Endometrium (tissue), 2 donors: ENCODE results near the gene JARID2.

ENCODE experiments used
- FAIRE-seq: peaks from 2 replicates; lab custom pipeline; 2012; peaks lifted over from hg19 to GRCh38; lab: Jason Lieb, UNC
- donor health status: control.
- donor health status: control.

JARID2 gene

DNA sequence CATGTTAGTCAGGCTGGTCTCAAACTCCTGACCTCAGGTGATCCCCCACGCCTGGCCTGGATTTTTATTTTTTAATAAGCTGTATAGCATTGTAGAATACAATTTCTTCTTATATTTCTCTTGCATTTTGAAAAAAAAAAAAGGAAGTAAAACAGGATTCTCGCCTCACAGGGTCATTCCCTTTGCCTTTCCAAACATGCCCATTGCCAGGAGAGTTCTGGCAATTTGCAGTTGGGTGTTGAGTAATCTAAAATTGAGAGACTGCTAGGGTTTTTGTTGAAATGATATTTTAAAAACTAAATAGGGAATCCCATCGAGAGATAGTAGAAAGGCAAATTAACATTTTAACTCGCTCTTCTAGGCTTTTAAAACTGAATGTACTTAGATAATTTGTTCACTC, 196.1 kb downstream of the JARID2 start:
- FAIRE-seq = no peak

GRCh38 chr6:15442467-15442866, 196.6 kb downstream of the JARID2 start:
- no peak for FAIRE-seq

DNA sequence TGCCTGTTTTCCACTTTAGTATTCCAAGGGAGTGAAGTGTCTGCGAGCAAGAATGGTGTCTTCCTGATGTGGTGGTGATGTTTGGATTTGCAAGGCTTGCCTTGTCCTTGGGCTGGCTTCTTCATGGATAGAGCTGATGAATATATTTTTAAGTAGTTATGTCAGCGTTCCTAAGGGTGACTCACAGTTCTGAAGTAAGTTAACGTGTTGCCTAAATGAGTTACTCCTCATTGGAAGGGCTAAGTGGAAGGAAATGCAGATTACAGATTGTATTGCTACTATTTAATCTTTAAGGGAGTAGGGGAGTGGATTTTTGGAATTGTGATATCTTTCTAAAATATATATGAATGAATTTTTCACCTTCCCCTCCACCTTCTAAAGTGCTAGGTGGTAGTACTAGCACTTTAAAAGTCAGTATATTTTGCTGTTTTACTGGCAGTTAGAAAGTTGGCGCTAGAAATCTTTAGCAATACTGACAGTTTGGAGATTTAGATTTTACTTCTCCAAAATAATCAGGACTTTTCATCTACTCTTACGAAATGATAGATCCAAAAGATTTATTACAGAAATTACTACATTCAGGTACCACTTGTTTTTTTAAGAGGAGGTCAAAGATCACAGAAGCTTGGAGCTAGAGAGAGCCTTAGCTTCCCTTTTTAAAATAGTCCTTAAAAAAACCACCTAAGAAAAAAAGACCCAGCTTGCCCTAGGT, 197.4 kb downstream of the JARID2 start:
- FAIRE-seq = no peak

DNA sequence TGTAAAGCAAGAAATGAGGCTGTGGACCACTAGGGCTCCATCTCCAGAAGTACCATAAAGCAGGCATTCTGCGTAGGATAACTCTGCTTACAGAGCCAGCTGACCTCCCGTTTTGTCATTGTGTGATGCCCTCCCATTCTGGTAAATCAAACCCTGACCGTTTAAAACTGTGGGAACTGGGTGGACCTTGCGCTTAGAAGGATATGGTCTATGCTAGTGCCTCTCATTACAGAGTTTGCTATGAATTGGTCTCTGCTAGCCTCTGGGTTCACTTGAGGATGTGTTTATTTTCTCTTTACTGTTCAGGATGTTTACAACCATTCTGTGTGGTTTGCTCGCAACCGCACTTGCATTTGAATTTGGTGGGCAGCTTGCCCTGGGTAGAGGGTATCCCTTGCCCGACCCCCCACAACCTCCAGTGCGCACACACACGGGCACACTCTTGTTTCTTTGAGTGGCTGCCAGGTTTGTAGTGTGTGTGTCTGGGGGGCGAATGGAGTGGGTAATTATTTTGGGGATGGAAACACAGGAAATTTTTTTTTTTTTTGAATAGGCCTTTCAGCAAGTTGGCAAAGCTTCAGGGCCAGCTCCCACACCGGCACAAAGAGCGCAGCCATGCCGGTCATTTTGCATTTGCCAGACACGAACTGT, 198.3 kb downstream of the JARID2 start:
- FAIRE-seq = no peak

DNA sequence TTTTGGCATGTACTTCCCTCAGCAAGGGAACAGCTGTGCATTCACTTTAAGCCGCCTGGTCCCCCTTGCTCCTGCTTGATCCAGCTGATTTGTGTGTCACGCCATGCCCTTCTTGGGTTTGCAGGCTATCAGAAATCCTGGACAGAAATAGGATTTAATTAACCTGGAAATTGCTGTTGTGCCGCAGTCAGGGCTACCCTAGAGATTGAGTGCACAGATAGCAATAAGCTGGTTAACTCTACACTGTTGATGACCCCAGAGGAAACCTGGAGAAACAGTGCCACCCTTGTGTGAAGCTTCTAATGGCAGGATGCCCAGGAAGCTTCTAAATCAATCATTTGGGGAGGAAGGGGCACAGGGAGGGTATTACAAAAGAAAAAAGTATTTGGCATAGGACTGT, 199.0 kb downstream of the JARID2 start:
- FAIRE-seq = no peak

GRCh38 chr6:15447546-15448267, 201.8 kb downstream of the JARID2 start:
- FAIRE-seq = no peak

- no peak for FAIRE-seq
Measured at GRCh38 chr6:15449011-15449410, 203.1 kb downstream of the JARID2 start.

GRCh38 chr6:15451738-15452137, 205.9 kb downstream of the JARID2 start:
- no peak for FAIRE-seq

GRCh38 chr6:15452182-15452941, 206.5 kb downstream of the JARID2 start:
- FAIRE-seq = no peak

- no peak for FAIRE-seq
Measured at GRCh38 chr6:15453186-15453585, 207.3 kb downstream of the JARID2 start.

- FAIRE-seq = no peak
Measured at GRCh38 chr6:15453622-15454021, 207.8 kb downstream of the JARID2 start.

- no peak for FAIRE-seq
Measured at GRCh38 chr6:15456422-15456821, 210.6 kb downstream of the JARID2 start.

DNA sequence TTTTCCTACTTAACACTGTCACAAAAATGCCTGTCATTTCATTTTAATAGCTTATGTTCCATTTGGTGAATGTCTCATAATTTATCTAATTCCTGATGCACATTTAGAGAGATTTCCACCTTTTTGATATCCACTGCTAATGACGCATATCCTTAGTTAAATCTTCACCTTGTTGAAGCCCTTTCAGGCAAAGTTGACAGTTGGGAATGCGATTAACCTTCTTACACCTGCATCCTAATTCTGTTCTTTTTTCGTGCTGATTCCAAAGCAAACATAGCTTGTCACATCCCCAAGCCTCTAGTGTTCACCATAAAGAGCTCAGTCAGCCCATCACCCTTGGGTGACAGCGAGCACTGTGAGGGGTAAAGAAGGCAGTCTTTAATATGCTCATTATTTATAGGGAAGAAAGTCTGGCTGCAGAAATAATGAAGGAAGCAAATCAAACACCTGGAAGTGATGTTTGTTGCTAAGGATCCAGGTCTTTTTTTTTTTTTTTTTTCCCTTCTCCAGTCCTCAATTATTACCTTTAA, 211.3 kb downstream of the JARID2 start:
- no peak for FAIRE-seq

DNA sequence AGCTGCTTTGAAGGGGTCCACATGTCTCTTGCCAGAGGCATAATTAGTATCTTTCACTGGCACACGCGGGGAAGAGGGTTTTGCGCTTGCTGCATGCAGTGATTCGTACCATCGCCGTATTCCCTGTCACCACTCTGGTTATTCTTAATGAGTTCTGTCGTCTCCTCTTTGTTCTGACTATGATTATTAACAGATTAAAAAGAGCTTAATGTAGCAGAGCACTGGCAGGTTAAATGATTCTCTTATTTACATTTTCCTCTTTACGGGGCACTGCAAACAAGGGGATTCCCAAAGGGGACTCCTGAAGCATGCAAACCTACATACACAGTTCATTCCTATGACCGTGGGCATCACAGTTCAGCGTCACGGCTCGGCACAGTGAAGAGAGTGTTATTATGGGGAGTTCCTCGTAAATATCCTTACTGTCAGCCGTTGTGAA, 212.2 kb downstream of the JARID2 start:
- no peak for FAIRE-seq

GRCh38 chr6:15460110-15460727, 214.3 kb downstream of the JARID2 start:
- no peak for FAIRE-seq

GRCh38 chr6:15461127-15461944, 215.5 kb downstream of the JARID2 start:
- no peak for FAIRE-seq

DNA sequence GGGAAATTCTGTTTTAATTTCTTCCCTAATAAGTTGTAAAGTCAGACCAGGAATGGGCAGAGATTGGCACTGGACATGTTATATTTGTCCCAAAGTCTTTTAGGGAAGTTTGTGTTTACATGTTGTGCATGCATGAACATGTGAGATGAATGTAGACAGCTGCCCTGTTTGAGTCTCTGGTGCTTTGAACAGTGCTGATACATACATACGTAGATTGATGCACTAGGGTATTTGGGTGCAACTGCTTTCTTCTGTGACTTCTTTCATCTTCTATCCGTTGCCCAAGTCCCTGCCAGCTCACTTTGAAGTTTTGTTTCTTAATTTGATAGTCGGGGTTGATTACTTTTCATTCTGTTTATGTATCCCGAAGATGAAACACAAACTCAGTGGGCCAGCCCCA, 216.4 kb downstream of the JARID2 start:
- no peak for FAIRE-seq

DNA sequence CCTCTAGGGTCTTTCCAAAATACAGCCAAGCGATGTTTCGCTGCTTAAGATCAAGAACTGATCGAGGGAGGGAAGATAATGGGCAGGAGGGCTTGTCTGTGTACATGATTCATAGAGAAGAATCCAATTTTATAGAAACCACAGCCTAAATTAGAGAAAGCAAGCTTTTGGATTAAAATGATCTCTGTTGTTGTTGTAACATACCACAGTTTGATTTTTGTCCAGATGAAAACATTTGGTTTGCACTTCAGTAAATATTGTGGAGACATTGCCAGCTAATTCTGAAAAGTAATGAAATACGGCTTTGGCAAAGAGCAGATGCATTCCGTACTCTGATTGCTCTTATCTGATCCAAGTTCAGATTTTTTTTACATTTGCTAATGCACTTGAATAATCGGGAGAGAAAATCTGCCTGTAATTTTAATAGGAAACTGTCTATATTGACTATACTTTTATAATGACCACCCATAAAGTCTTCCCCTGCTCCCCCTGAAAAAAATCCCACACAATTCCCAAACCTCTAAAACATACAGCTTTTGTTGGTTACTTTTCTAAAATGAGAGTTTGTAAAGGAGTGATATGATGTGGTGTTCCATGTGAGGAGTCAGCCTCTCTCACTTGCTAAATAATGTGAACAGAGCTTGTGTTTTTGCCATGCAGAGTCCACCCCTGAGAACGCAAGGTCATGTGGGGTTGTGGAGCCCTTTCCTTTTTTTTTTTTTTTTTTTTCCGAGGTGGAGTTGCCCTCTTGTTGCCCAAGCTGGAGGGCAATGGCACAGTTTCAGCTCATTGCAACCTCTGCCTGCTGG, 217.1 kb downstream of the JARID2 start:
- FAIRE-seq = no peak

GRCh38 chr6:15464211-15464725, 218.4 kb downstream of the JARID2 start:
- no peak for FAIRE-seq

- FAIRE-seq = no peak
Measured at GRCh38 chr6:15465212-15465611, 219.3 kb downstream of the JARID2 start.
